HepG2 (cell line): Measurements from ENCODE around the gene CXCL17. TPM values are rescaled to one million over a fixed set of nuclear protein-coding genes. Genes with fewer than 3 reads are reported as not detected.

Experiments
- BATF2 ChIP-seq: sonication (generic); formaldehyde crosslinking; IDR thresholded peaks from 2 replicates; pipeline ENCODE4 v1.8.0; 2022; ENCODE audit warnings: mild to moderate bottlenecking, missing genetic modification reagents, moderate library complexity
- EHMT2 ChIP-seq: fragments of 200-600 bp; sonication (generic); IDR thresholded peaks from 2 replicates; pipeline ENCODE4 v1.7.0; 2017; ENCODE audit warnings: antibody characterized with exemption, low read depth, low read length, borderline replicate concordance
- IKZF1 ChIP-seq: fragments of 450-650 bp; IDR thresholded peaks from 2 replicates; pipeline ENCODE4 v1.7.1; 2016
- IRF1 ChIP-seq: sonication (generic); formaldehyde crosslinking; IDR thresholded peaks from 2 replicates; pipeline ENCODE4 v1.4.0; 2020; ENCODE audit warnings: low read depth, mild to moderate bottlenecking, missing genetic modification reagents
- KDM2A ChIP-seq: sonication (generic); formaldehyde crosslinking; IDR thresholded peaks from 2 replicates; pipeline ENCODE4 v1.4.0; 2020; ENCODE audit warnings: low read depth, missing genetic modification reagents, borderline replicate concordance
- MEIS1 ChIP-seq: sonication (generic); formaldehyde crosslinking; IDR thresholded peaks from 2 replicates; pipeline ENCODE4 v1.9.0; 2021; ENCODE audit warnings: mild to moderate bottlenecking, missing genetic modification reagents, moderate library complexity, borderline replicate concordance
- MIER2 ChIP-seq: IDR thresholded peaks from 2 replicates; pipeline ENCODE4 v1.6.1; 2016; ENCODE audit warnings: missing biosample characterization, missing genetic modification reagents
- MLLT10 ChIP-seq: sonication (generic); formaldehyde crosslinking; IDR thresholded peaks from 2 replicates; pipeline ENCODE4 v1.4.0; 2020; ENCODE audit warnings: missing genetic modification reagents
- MTA3 ChIP-seq: sonication (generic); formaldehyde crosslinking; IDR thresholded peaks from 2 replicates; pipeline ENCODE4 v1.4.0; 2020; ENCODE audit warnings: missing genetic modification reagents
- MXD4 ChIP-seq: IDR thresholded peaks from 2 replicates; pipeline ENCODE4 v1.6.1; 2016; ENCODE audit warnings: mild to moderate bottlenecking, missing biosample characterization, missing genetic modification reagents
- NCOA5 ChIP-seq: sonication (generic); formaldehyde crosslinking; IDR thresholded peaks from 2 replicates; pipeline ENCODE4 v1.4.0; 2020; ENCODE audit warnings: missing genetic modification reagents
- PAX8 ChIP-seq: sonication (generic); formaldehyde crosslinking; IDR thresholded peaks from 2 replicates; pipeline ENCODE4 v1.8.0; 2022; ENCODE audit warnings: mild to moderate bottlenecking, missing genetic modification reagents, borderline replicate concordance
- RARA ChIP-seq: IDR thresholded peaks from 2 replicates; pipeline ENCODE4 v1.6.1; 2016; ENCODE audit warnings: missing genetic modification reagents, missing compliant biosample characterization
- RBM22 ChIP-seq: fragments of 200-400 bp; formaldehyde crosslinking; optimal IDR thresholded peaks from 2 replicates; pipeline ENCODE3; 2017; ENCODE audit warnings: mild to moderate bottlenecking, low read length, moderate library complexity
- SAP130 ChIP-seq: IDR thresholded peaks from 2 replicates; pipeline ENCODE4 v1.6.1; 2016; ENCODE audit warnings: low read depth
- SIX4 ChIP-seq: sonication (generic); formaldehyde crosslinking; IDR thresholded peaks from 2 replicates; pipeline ENCODE4 v1.4.0; 2020; ENCODE audit warnings: missing genetic modification reagents
- SRF ChIP-seq: IDR thresholded peaks from 2 replicates; pipeline ENCODE4 v1.6.1; 2011; ENCODE audit warnings: mild to moderate bottlenecking, low read depth, low read length, moderate library complexity
- YEATS2 ChIP-seq: sonication (generic); formaldehyde crosslinking; IDR thresholded peaks from 2 replicates; pipeline ENCODE4 v1.4.0; 2020; ENCODE audit warnings: missing genetic modification reagents, borderline replicate concordance
- ZBED4 ChIP-seq: sonication (generic); formaldehyde crosslinking; IDR thresholded peaks from 2 replicates; pipeline ENCODE4 v1.4.0; 2020; ENCODE audit warnings: missing genetic modification reagents, borderline replicate concordance
- ZNF33B ChIP-seq: sonication (generic); formaldehyde crosslinking; IDR thresholded peaks from 2 replicates; pipeline ENCODE4 v1.5.1; 2020; ENCODE audit warnings: mild to moderate bottlenecking, missing genetic modification reagents
- ZNF441 ChIP-seq: sonication (generic); formaldehyde crosslinking; IDR thresholded peaks from 2 replicates; pipeline ENCODE4 v1.7.0; 2021; ENCODE audit warnings: missing genetic modification reagents, borderline replicate concordance
- ZNF501 ChIP-seq: sonication (generic); formaldehyde crosslinking; IDR thresholded peaks from 2 replicates; pipeline ENCODE4 v1.5.1; 2020; ENCODE audit warnings: mild to moderate bottlenecking, moderate library complexity, missing genetic modification reagents
- ZNF672 ChIP-seq: sonication (generic); formaldehyde crosslinking; IDR thresholded peaks from 2 replicates; pipeline ENCODE4 v1.8.1; 2022; ENCODE audit warnings: missing genetic modification reagents
- ZNF7 ChIP-seq: IDR thresholded peaks from 2 replicates; pipeline ENCODE4 v1.6.1; 2016; ENCODE audit warnings: missing biosample characterization, missing genetic modification reagents
- ZNF709 ChIP-seq: sonication (generic); formaldehyde crosslinking; IDR thresholded peaks from 2 replicates; pipeline ENCODE4 v1.5.0; 2020; ENCODE audit warnings: mild to moderate bottlenecking, missing genetic modification reagents
- ZSCAN9 ChIP-seq: IDR thresholded peaks from 2 replicates; pipeline ENCODE4 v1.6.1; 2016; ENCODE audit warnings: borderline replicate concordance
- polyA plus RNA-seq, 8 experiments: library from polyadenylated mRNA; depleted of rRNA in 3 of 8; stranded (reverse) in 7 of 8; unstranded in 1 of 8; fragments of >200 nt; fragmentation: Illumina TruSeq in 4 of 8; extraction: Trizol in 4 of 8; gene quantifications; 2 replicates each; pipeline versions ENCODE4 v1.2.1 to v1.2.3, GENCODE V29; 2011 to 2016; ENCODE audit warnings: low read depth in 4 of 8, missing spikeins in 1 of 8, mixed read lengths in 1 of 8; ENCODE audit not compliant: insufficient read depth in 1 of 8
- total RNA-seq, 5 experiments: library from RNA; depleted of rRNA; stranded (reverse); fragments of >200 nt; fragmentation: Illumina TruSeq; extraction: Trizol; gene quantifications; 2 replicates each; pipeline ENCODE4 v1.2.3, GENCODE V29; 2016; ENCODE audit warnings: low read depth in 1 of 5

Gene CXCL17
- total and polyA plus RNA-seq, 2 of the 13 experiments (the other 11 are each of a cell fraction or from before 2014, with no cell fraction given), result 0.12 TPM; not detected in 1

- TF ChIP-seq MLLT10 (no peak), ZNF672 (no peak), RBM22 (no peak), MEIS1 (CRISPR knock-in tag) (no peak), ZNF7 (no peak), KDM2A (CRISPR knock-in tag) (peak; percentile 62; the same call in 1 of the 2 replicates), YEATS2 (CRISPR knock-in tag) (no peak), ZNF441 (CRISPR knock-in tag) (no peak), PAX8 (CRISPR knock-in tag) (no peak), IKZF1 (no peak), EHMT2 (no peak), NCOA5 (CRISPR knock-in tag) (no peak), SIX4 (CRISPR knock-in tag) (no peak), ZSCAN9 (CRISPR knock-in tag) (peak; percentile 51; the same call in 1 of the 2 replicates), RARA (CRISPR knock-in tag) (peak; percentile 67), BATF2 (CRISPR knock-in tag) (no peak), MIER2 (no peak), SAP130 (CRISPR knock-in tag) (peak; percentile 32), SRF (no peak), ZNF33B (CRISPR knock-in tag) (no peak), MXD4 (CRISPR knock-in tag) (no peak), ZNF709 (no peak), MTA3 (CRISPR knock-in tag) (no peak), IRF1 (CRISPR knock-in tag) (no peak), ZNF501 (CRISPR knock-in tag) (0 out of 2 replicates have a peak, but pooled peaks have one; percentile 34), ZBED4 (CRISPR knock-in tag) (no peak)
These were observed 22.6 kb downstream of the CXCL17 start (continued) for GRCh38 chr19:42420055-42420544.
